Natural killer cell (primary cell): ENCODE data around the gene TENM3. TPM values are rescaled to one million over a fixed set of nuclear protein-coding genes. Genes with fewer than 3 reads are reported as not detected.

ENCODE experiments used
- ATAC-seq, 3 donors: fragments of 150-1000 bp in 2 of 3; fragments of 200-7000 bp in 1 of 3; cut with Tn5 transposase; 1 replicate in 1 of 3; 2 replicates in 2 of 3; pipeline ENCODE4 v1.10.0; 2021; ENCODE audit warnings: mild to moderate bottlenecking in 2 of 3, moderate library complexity in 2 of 3
- DNase-seq, 2 donors: peaks; one replicate each; pipeline versions ENCODE4 v3.0.0 to v3.0.0-alpha.2; 2013 to 2021; ENCODE audit warnings: mixed read lengths in 1 of 2
- H3K27ac ChIP-seq: one replicate; pipeline ENCODE4 v1.5.1; 2013; ENCODE audit warnings: mild to moderate bottlenecking, low read length
- H3K27me3 ChIP-seq: one replicate; pipeline ENCODE4 v1.6.1; 2013; ENCODE audit warnings: low read length; ENCODE audit not compliant: control insufficient read depth, insufficient read depth
- H3K36me3 ChIP-seq: one replicate; pipeline ENCODE4 v1.6.1; 2013; ENCODE audit warnings: low read length; ENCODE audit not compliant: control insufficient read depth, insufficient read depth
- H3K4me1 ChIP-seq: one replicate; pipeline ENCODE4 v1.6.1; 2013; ENCODE audit warnings: low read length; ENCODE audit not compliant: control insufficient read depth, insufficient read depth
- H3K4me3 ChIP-seq: one replicate; pipeline ENCODE4 v1.5.1; 2013; ENCODE audit warnings: low read length
- H3K9me3 ChIP-seq: one replicate; pipeline ENCODE4 v1.6.1; 2013; ENCODE audit warnings: low read length; ENCODE audit not compliant: control insufficient read depth, insufficient read depth
- H3K27ac Mint-ChIP-seq, 2 donors: one replicate each; pipeline ENCODE4 v1.8.0; 2022; ENCODE audit warnings: mild to moderate bottlenecking in 2 of 2, mixed read lengths in 2 of 2, moderate library complexity in 1 of 2
- H3K27me3 Mint-ChIP-seq, 2 donors: one replicate each; pipeline ENCODE4 v1.8.0; 2022; ENCODE audit warnings: low read depth in 2 of 2, mixed read lengths in 2 of 2
- H3K36me3 Mint-ChIP-seq: one replicate; pipeline ENCODE4 v1.8.0; 2022; ENCODE audit warnings: mixed read lengths
- H3K4me1 Mint-ChIP-seq, 2 donors: one replicate each; pipeline ENCODE4 v1.8.0; 2022; ENCODE audit warnings: mixed read lengths in 2 of 2
- H3K4me3 Mint-ChIP-seq: one replicate; pipeline ENCODE4 v1.8.0; 2022; ENCODE audit warnings: mild to moderate bottlenecking, moderate library complexity, mixed read lengths
- H3K9me3 Mint-ChIP-seq, 2 donors: one replicate each; pipeline ENCODE4 v1.8.0; 2022; ENCODE audit warnings: mixed read lengths in 2 of 2
- WGBS: methylation state at CpG from one replicate; pipeline ENCODE4 v1.1.7; 2013; ENCODE audit warnings: missing lambda C conversion rate; ENCODE audit not compliant: insufficient coverage; 5-methylcytosine and 5-hydroxymethylcytosine counted together
- intact Hi-C: fragments of 100-400 bp; cut with micrococcal nuclease; formaldehyde crosslinking; loops from one replicate; pipeline ENCODE4 v1.14.2; 2022
- total RNA-seq, 4 donors: library from RNA; stranded (reverse); fragments of 120-200 nt in 1 of 4; gene quantifications; one replicate each; pipeline versions ENCODE4 v1.2.3 to v1.2.4, GENCODE V29; 2013 to 2022
- TF ChIP-seq, protein P1 (sequence below): fragments of 200-600 bp; IDR thresholded peaks from one replicate; pipeline ENCODE4 v1.8.0; 2022; ENCODE audit warnings: antibody characterized with exemption

The TENM3 gene
- total RNA-seq, 3 donors from 2014 or later (not counting 1 experiment from before 2014, with no cell fraction given) = not detected

DNA sequence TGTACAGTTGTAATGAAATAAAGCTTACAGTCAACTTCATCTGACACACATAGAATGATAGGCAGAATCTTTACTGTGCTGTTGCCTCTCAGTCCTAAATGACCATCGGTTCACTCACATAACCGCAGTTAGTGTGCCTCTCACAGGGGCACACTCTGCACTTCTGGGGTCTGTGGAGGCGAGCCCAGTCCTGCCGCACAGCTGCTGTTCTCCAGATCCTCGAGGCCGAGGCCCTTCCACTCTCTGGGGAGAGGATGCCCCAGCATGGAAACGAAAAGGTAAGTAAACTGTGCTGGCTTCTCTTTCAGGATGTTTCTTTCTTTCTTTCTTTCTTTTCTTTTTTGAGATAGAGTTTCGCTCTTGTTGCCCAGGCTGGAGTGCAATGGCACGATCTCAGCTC is 586.0 kb downstream of the TENM3 start:
- no peak overlapping the region for H3K27ac ChIP-seq
- no peak overlapping the region for H3K4me3 ChIP-seq
- H3K4me3 Mint-ChIP-seq = no peak overlapping the region
- H3K36me3 ChIP-seq = no peaks in the 10 kb centered on the region
- H3K9me3 ChIP-seq = no peaks in the 10 kb centered on the region
- peaks cover 6% of the 10 kb centered on the region for H3K27me3 ChIP-seq
- intact Hi-C loops = no loop called here
- TF ChIP-seq, protein P1, sequence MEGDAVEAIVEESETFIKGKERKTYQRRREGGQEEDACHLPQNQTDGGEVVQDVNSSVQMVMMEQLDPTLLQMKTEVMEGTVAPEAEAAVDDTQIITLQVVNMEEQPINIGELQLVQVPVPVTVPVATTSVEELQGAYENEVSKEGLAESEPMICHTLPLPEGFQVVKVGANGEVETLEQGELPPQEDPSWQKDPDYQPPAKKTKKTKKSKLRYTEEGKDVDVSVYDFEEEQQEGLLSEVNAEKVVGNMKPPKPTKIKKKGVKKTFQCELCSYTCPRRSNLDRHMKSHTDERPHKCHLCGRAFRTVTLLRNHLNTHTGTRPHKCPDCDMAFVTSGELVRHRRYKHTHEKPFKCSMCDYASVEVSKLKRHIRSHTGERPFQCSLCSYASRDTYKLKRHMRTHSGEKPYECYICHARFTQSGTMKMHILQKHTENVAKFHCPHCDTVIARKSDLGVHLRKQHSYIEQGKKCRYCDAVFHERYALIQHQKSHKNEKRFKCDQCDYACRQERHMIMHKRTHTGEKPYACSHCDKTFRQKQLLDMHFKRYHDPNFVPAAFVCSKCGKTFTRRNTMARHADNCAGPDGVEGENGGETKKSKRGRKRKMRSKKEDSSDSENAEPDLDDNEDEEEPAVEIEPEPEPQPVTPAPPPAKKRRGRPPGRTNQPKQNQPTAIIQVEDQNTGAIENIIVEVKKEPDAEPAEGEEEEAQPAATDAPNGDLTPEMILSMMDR = no peak
- H3K27ac Mint-ChIP-seq = no peak overlapping the region
- DNase-seq (no peak), ATAC-seq (no peak)
- peaks cover 5% of the 10 kb centered on the region for H3K4me1 ChIP-seq
- no peaks in the 10 kb centered on the region for H3K9me3 Mint-ChIP-seq
- H3K4me1 Mint-ChIP-seq = peaks cover 0 to 8% of the 10 kb centered on the region in 2 donors
- WGBS = 91% methylated on average over 9 of the region's 9 CpGs
- no peaks in the 10 kb centered on the region for H3K36me3 Mint-ChIP-seq
- H3K27me3 Mint-ChIP-seq = peaks cover 0 to 10% of the 10 kb centered on the region in 2 donors

DNA sequence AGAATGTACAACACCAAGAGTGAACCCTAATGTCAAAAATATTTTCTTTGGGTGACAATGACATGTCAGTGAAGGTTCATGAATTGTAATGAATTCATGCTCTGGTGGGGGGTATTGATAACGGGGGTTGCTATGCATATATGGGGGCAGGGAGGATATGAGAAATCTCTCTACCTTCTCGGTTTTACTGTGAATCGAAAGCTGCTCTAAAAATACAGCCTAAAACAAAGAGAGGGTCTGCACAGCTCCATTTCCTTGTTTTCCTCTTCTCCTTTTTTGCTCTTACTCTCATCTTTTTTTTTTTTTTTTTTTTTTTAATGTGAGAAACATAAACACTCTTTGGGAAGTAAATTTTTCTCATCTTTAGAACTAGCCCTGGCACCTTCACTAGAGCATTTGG is 588.2 kb downstream of the TENM3 start:
- intact Hi-C loops = no loop called here
- Histone ChIP-seq H3K9me3 (no peaks in the 10 kb centered on the region), H3K4me3 (no peak overlapping the region), H3K36me3 (no peaks in the 10 kb centered on the region), H3K27me3 (peaks cover 6% of the 10 kb centered on the region), H3K4me1 (peaks cover 3% of the 10 kb centered on the region), H3K27ac (no peak overlapping the region)
- Mint-ChIP-seq H3K27ac (no peak overlapping the region), H3K4me3 (no peak overlapping the region), H3K27me3 (peaks cover 14 to 19% of the 10 kb centered on the region in 2 donors), H3K4me1 (peaks cover 5 to 19% of the 10 kb centered on the region in 2 donors), H3K36me3 (no peaks in the 10 kb centered on the region), H3K9me3 (no peaks in the 10 kb centered on the region)
- TF ChIP-seq, protein P1 = no peak
- no peak for ATAC-seq
- WGBS = 56% methylated on average over 1 of the region's 3 CpGs
- no peak for DNase-seq

DNA sequence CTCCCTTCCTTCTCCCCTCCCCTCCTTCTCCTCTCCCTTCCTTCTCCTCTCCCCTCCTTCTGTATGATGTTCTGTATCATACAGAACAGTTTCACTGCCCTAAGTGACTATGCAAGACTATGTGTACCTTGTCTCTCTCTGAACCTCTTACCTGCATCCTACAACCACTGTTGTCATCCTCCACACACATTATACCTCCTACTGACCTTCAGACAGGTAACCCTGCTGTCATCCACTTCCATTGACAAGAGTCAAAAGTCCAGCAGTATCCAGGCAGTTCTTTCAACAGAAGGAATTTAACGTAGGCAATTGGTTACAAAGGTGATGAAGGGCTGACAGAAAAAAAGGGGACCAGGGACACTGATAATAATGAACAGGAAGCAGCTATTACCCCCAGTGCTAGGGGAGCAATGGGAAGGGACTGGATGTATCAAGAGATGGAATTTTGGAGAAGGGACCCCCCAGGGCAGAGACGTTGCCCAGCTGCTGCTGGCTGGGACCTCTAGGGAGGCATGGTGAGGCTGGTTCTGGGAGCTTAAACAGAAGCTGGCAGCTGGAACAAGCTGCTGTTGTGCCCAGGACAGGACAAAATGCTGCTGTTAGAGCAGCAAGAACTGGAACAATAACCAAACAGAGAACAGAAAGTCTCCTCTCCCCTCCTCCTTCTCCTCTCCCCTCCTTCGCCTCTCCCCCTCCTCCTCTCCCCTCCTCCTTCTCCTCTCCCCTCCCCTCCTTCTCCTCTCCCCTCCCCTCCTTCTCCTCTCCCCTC is 589.3 kb downstream of the TENM3 start:
- DNase-seq = no peak
- H3K27me3 Mint-ChIP-seq = peaks cover 19 to 23% of the 10 kb centered on the region in 2 donors
- no peaks in the 10 kb centered on the region for H3K9me3 Mint-ChIP-seq
- intact Hi-C loops = no loop called here
- Histone ChIP-seq H3K4me3 (no peak overlapping the region), H3K9me3 (no peaks in the 10 kb centered on the region), H3K4me1 (no peaks in the 10 kb centered on the region), H3K27me3 (peaks cover 6% of the 10 kb centered on the region), H3K27ac (no peak overlapping the region), H3K36me3 (no peaks in the 10 kb centered on the region)
- H3K4me1 Mint-ChIP-seq = peaks cover 14 to 24% of the 10 kb centered on the region in 2 donors
- WGBS = 91% methylated on average over 2 of the region's 3 CpGs
- TF ChIP-seq, protein P1 = no peak
- no peak overlapping the region for H3K4me3 Mint-ChIP-seq
- peak overlapping the region in 1 of 2 donors; percentile 57 for H3K27ac Mint-ChIP-seq
- ATAC-seq = no peak
- H3K36me3 Mint-ChIP-seq = no peaks in the 10 kb centered on the region
